Endothelial cell of umbilical vein (primary cell): ENCODE results near the gene CMSS1. TPM values are rescaled to one million over a fixed set of nuclear protein-coding genes. Genes with fewer than 3 reads are reported as not detected.

ENCODE experiments used
- BruUV-seq: library from RNA; stranded (reverse); fragments of 400-500 nt; replicated peaks from 2 replicates; lab custom pipeline; 2021; lab: Mats Ljungman, UMichigan
- CTCF ChIA-PET: fragments of 300-600, 350-600 bp; sonication (Branson Sonifier 250); formaldehyde crosslinking; loops from one replicate; lab custom pipeline; 2021; ENCODE audit warnings: antibody characterized with exemption, inconsistent platforms; lab: Charles Lee
- POLR2A ChIA-PET: fragments of 300-600, 350-600 bp; sonication (Branson Sonifier 250); formaldehyde crosslinking; loops from one replicate; lab custom pipeline; 2021; ENCODE audit warnings: antibody characterized with exemption, inconsistent platforms; lab: Charles Lee
- DNase-seq: peaks from one replicate; pipeline ENCODE4 v3.0.0-alpha.2; 2011; ENCODE audit warnings: low read depth, low spot score
- FAIRE-seq: peaks from 2 replicates; lab custom pipeline; 2011; peaks lifted over from hg19 to GRCh38; lab: Jason Lieb, UNC
- H2AFZ ChIP-seq: 2 replicates; pipeline ENCODE4 v1.6.0; 2012; ENCODE audit warnings: low read depth, low read length, control low read depth, inconsistent platforms
- H3K27ac ChIP-seq: 2 replicates; pipeline ENCODE4 v1.5.1; 2011; ENCODE audit warnings: low read depth, mild to moderate bottlenecking, control low read depth, low read length, moderate library complexity; ENCODE audit not compliant: insufficient read depth
- H3K27me3 ChIP-seq, 2 experiments: 2 replicates each; pipeline versions ENCODE4 v1.6.0 to v1.6.1; 2011; ENCODE audit warnings: low read length in 2 of 2, mixed read lengths in 1 of 2; ENCODE audit not compliant: control insufficient read depth in 2 of 2, insufficient read depth in 2 of 2
- H3K36me3 ChIP-seq, 2 experiments: 2 replicates in 1 of 2; 3 replicates in 1 of 2; pipeline ENCODE4 v1.5.1; 2011; ENCODE audit warnings: low read length in 2 of 2, mild to moderate bottlenecking in 1 of 2, moderate library complexity in 1 of 2; ENCODE audit not compliant: control insufficient read depth in 2 of 2, insufficient read depth in 2 of 2; ENCODE audit errors: extremely low read depth in 1 of 2
- H3K4me1 ChIP-seq: 3 replicates; pipeline ENCODE4 v1.5.1; 2011; ENCODE audit warnings: mild to moderate bottlenecking, low read length; ENCODE audit not compliant: control insufficient read depth, insufficient read depth; ENCODE audit errors: extremely low read depth
- H3K4me2 ChIP-seq: 2 replicates; pipeline ENCODE4 v1.6.1; 2011; ENCODE audit warnings: low read length, control low read depth, mixed read lengths; ENCODE audit not compliant: insufficient read depth
- H3K4me3 ChIP-seq, 3 experiments: fragments of 200-600 bp in 1 of 3; sonication (generic), shearing (Covaris generic) in 1 of 3; replicated peaks in 1 of 3; 2 replicates each; pipeline ENCODE4 v1.5.1; 2011 to 2016; ENCODE audit warnings: control low read depth in 3 of 3, low read length in 3 of 3, mild to moderate bottlenecking in 2 of 3, inconsistent platforms in 1 of 3, low read depth in 1 of 3, moderate library complexity in 1 of 3; ENCODE audit not compliant: insufficient read depth in 1 of 3
- H3K79me2 ChIP-seq: 2 replicates; pipeline ENCODE4 v1.6.0; 2012; ENCODE audit warnings: low read length, inconsistent platforms; ENCODE audit not compliant: control insufficient read depth, insufficient read depth
- H3K9ac ChIP-seq: replicated peaks from 2 replicates; pipeline ENCODE3; 2011; ENCODE audit warnings: low read length, control low read depth; ENCODE audit not compliant: insufficient read depth; ENCODE audit errors: extremely low read depth
- H3K9me1 ChIP-seq: replicated peaks from 3 replicates; pipeline ENCODE4 v1.6.0; 2011; ENCODE audit warnings: mild to moderate bottlenecking, low read length; ENCODE audit not compliant: control insufficient read depth, insufficient read depth; ENCODE audit errors: extremely low read depth
- H3K9me3 ChIP-seq: replicated peaks from 2 replicates; pipeline ENCODE4 v1.5.1; 2012; ENCODE audit warnings: low read length, inconsistent platforms; ENCODE audit not compliant: control insufficient read depth, insufficient read depth
- H4K20me1 ChIP-seq: replicated peaks from 2 replicates; pipeline ENCODE3; 2011; ENCODE audit warnings: mild to moderate bottlenecking, low read length; ENCODE audit not compliant: control insufficient read depth, insufficient read depth; ENCODE audit errors: extremely low read depth
- CTCF ChIP-seq, 2 donors: IDR thresholded peaks; 1 replicate in 1 of 2; 2 replicates in 1 of 2; pipeline ENCODE4 v1.5.1; 2011; ENCODE audit warnings: low read length in 2 of 2, mild to moderate bottlenecking in 2 of 2, moderate library complexity in 2 of 2, control low read depth in 1 of 2, inconsistent platforms in 1 of 2, low read depth in 1 of 2; ENCODE audit not compliant: insufficient read depth in 1 of 2; ENCODE audit errors: extremely low read depth in 1 of 2
- FOS ChIP-seq: IDR thresholded peaks from 2 replicates; pipeline ENCODE4 v1.6.1; 2011; ENCODE audit warnings: mild to moderate bottlenecking, low read length, moderate library complexity, borderline replicate concordance; ENCODE audit not compliant: insufficient read depth
- GATA2 ChIP-seq: IDR thresholded peaks from 2 replicates; pipeline ENCODE4 v1.7.0; 2011; ENCODE audit warnings: low read depth, mild to moderate bottlenecking, moderate library complexity, mixed read lengths, low read length; ENCODE audit not compliant: insufficient read length, insufficient read depth
- JUN ChIP-seq: IDR thresholded peaks from 2 replicates; pipeline ENCODE4 v1.6.1; 2011; ENCODE audit warnings: borderline replicate concordance, low read depth; ENCODE audit not compliant: insufficient read length, insufficient read depth
- MAX ChIP-seq: IDR thresholded peaks from 2 replicates; pipeline ENCODE4 v1.6.1; 2011; ENCODE audit not compliant: insufficient read depth, insufficient read length
- POLR2A ChIP-seq: IDR thresholded peaks from 2 replicates; pipeline ENCODE4 v1.6.1; 2012; ENCODE audit warnings: low read depth, mild to moderate bottlenecking, control low read depth, low read length
- POLR2AphosphoS5 ChIP-seq: IDR thresholded peaks from 2 replicates; pipeline ENCODE4 v1.6.1; 2012; ENCODE audit warnings: low read depth, mild to moderate bottlenecking, control low read depth, low read length, moderate library complexity; ENCODE audit not compliant: insufficient read depth
- dilution Hi-C: fragments of 300-500 bp; cut with MboI; formaldehyde crosslinking; loops from one replicate; pipeline ENCODE4 v1.15.0; 2019; ENCODE audit warnings: low sequenced_read_pairs; ENCODE audit not compliant: extremely low pct_ligation_motif_present
- intact Hi-C: fragments of 100-400 bp; cut with micrococcal nuclease; formaldehyde crosslinking; loops from one replicate; pipeline ENCODE4 v1.10.0; 2022
- polyA plus RNA-seq, 4 experiments: library from polyadenylated mRNA; depleted of rRNA in 3 of 4; stranded (reverse) in 3 of 4; unstranded in 1 of 4; fragments of >200 nt; gene quantifications; 2 replicates each; pipeline versions ENCODE4 v1.2.1 to v1.2.3, GENCODE V29; 2011 to 2012; ENCODE audit warnings: missing spikeins in 1 of 4
- total RNA-seq: library from RNA; stranded (reverse); gene quantifications from 2 replicates; pipeline ENCODE4 v1.2.3, GENCODE V29; 2021

CMSS1 gene
- total and polyA plus RNA-seq, 2 donors (not counting 3 experiments of a cell fraction or from before 2014, with no cell fraction given): 9.7 to 60.6 TPM

DNA sequence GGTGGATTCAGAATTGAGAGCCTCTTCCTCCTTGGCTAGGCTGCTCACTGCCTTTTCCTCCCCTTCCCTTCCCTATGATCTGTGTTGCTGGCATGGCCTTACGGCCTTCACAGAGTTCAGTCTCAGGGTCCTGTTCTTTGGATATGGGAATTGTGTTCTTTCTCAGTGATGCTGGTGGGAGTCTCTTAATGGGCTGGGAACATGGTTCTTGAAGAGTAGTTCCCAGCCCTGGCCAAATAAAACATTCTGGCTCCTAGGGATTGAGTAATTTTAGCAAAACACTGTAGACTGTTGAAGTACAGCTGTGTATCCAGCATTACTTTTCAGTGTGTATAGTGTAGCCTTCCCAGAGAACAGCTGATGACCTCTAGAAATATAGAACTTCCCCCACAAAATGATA is 319.3 kb downstream of the CMSS1 start:
- Histone ChIP-seq H3K27me3 (no peaks in the 10 kb centered on the region), H3K36me3 (no peaks in the 10 kb centered on the region), H3K4me1 (no peaks in the 10 kb centered on the region), H3K9me3 (no peaks in the 10 kb centered on the region), H3K9ac (no peak overlapping the region), H2AFZ (no peak overlapping the region), H3K4me3 (no peak overlapping the region), H4K20me1 (no peaks in the 10 kb centered on the region), H3K9me1 (no peaks in the 10 kb centered on the region), H3K27ac (no peak overlapping the region), H3K4me2 (no peak overlapping the region), H3K79me2 (no peaks in the 10 kb centered on the region)
- ChIA-PET CTCF (interaction anchor here (0.6 to 1.6 kb wide), 4 partner anchors 10 to 305 kb away, joined by 3 to 6 read pairs (median 4); no protein-coding TSS in a partner anchor), POLR2A (interaction anchor here (0.7 kb wide), 1 partner anchor 68 kb away, joined by 3 read pairs; no protein-coding TSS in a partner anchor)
- DNase-seq (no peak), FAIRE-seq (no peak)
- dilution Hi-C loops (no loop called here), intact Hi-C loops (no loop called here)
- BruUV-seq: no TSS peak
- no peak for TF ChIP-seq POLR2A
- TF ChIP-seq GATA2: no peak
- no peak for TF ChIP-seq POLR2AphosphoS5
- TF ChIP-seq FOS: no peak
- TF ChIP-seq JUN: no peak
- TF ChIP-seq CTCF (IDR thresholded peaks at IDR 0.05; ENCODE audit: extremely low read depth in 1 of 2, insufficient read depth in 1 of 2, low read depth in 1 of 2, low read length in 2 of 2): no peak
- TF ChIP-seq MAX: no peak
